ENCODE measurements around the gene RHBDD2.
"Not testable (repeated sequence)": the region's sequence is repeated elsewhere in the genome, so short reads cannot be mapped to it uniquely, and the experiment has no call there.

GRCh38 chr7:75829656-75830055, 49.2 kb upstream of the RHBDD2 start:
- not testable (repeated sequence) for TF ChIP-seq CTCF (IDR thresholded peaks at IDR 0.05; ENCODE audit: low read length); EZH2 (IDR thresholded peaks at IDR 0.05; ENCODE audit: borderline replicate concordance, low read length)

Data from OCI-LY1 (cell line).